GM20431 (cell line): ENCODE results near the gene FABP6.
"Not testable (repeated sequence)": the region's sequence is repeated elsewhere in the genome, so short reads cannot be mapped to it uniquely, and the experiment has no call there.

Experiments
- in situ Hi-C: fragments of 300-500 bp; cut with MseI, MboI; formaldehyde crosslinking; loops from one replicate; pipeline ENCODE4 v1.15.0; 2020; ENCODE audit warnings: low sequenced_read_pairs; ENCODE audit not compliant: unreplicated experiment

Gene FABP6, protein sequence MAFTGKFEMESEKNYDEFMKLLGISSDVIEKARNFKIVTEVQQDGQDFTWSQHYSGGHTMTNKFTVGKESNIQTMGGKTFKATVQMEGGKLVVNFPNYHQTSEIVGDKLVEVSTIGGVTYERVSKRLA

DNA sequence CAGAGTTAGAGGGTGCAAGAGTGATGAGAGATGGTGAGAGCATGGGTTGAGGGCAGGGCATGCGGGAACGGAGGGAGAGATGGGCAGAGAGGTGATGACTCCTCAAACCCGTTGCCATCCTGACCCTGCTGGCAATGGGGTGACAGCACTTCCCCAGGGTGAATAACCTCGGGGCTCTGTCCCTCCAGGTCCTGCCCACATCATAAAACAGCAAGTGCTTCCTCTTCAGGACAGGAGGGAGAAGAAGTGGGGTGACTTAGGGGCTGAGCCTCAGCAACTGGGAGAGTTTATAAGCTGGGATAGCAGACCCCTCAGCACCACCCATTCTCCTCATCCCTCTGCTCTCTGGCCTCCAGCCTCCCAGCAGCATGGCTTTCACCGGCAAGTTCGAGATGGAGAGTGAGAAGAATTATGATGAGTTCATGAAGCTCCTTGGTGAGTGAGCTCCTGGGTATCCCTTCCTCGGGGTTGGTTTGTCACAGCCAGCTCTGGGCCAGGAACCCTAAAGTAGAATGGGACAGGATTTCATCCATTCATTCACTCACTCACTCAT lies at the start of gene FABP6:
Gene FABP6, plus strand, starts transcription at position 317 of the 553 bp plus-strand sequence. Its CDS starts 52 bp downstream, at position 369.
- in situ Hi-C loops = no loop called here

DNA sequence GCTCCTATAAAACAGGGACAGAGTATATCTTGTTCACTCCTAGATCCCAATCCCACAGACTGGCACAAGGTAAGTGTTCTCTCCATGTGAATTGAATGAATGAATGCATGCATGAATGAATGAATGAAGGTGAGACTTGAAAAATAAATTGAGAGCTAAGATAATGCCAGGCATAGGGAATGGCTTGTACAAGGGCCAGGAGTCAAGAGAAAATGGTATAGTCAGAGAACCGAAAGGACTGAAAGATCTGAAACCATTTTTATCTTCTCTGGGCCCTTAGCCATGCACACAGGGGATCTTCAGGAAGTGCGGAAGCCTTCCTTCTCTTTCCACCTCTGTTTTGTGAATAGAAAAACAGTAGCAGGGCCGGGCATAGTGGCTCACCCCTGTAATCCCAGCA lies 48.4 kb upstream of the FABP6 start:
- in situ Hi-C loops = no loop called here

DNA sequence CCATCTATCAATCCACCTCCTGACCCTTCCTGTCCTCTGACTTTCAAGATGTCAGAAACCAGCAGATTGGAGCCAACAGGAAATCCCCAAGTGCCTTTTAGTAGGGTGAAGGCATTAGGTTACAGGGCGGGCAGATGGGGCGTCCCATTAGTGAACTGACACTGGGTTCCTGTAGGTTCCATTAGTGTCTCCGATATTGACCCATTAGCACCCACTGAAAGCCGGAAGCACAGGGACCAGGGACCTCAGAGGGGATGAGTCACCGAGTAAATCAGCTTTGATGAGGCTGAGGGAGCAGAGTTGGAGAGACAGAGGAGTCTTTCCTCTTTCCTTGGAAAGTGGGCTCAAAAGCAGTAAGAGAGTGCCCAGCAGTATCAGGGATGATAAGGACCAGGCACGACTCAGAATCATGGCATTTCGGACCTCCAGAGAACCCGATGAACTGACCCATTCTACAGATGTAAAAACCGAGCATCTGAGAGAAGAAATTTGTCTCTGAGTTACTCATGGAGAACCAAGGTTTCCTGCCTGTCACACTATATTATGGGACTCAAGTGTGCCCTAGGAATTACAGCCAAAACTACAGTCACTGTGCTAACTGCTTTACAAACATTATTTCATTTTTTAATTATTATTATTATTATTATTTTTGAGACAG lies 47.2 kb upstream of the FABP6 start:
- in situ Hi-C loops = no loop called here

DNA sequence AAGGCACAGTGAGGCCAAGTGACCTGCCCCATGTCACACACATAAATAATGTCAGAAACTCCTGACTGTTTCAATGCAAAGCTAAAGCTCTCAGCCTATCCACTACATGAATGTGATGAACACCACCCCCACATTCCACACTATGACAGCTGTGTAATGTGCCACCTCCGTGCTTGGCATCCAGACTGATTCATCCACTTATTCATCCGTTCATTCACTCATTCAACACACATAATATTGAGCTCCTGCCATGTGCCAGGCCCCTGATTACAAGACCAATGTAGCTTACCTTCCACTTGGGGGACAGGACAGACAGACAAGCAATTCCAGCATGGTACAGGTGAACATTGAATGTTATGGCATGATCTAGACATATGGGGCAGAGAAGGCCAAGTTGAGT lies 46.2 kb upstream of the FABP6 start:
- in situ Hi-C loops = no loop called here

DNA sequence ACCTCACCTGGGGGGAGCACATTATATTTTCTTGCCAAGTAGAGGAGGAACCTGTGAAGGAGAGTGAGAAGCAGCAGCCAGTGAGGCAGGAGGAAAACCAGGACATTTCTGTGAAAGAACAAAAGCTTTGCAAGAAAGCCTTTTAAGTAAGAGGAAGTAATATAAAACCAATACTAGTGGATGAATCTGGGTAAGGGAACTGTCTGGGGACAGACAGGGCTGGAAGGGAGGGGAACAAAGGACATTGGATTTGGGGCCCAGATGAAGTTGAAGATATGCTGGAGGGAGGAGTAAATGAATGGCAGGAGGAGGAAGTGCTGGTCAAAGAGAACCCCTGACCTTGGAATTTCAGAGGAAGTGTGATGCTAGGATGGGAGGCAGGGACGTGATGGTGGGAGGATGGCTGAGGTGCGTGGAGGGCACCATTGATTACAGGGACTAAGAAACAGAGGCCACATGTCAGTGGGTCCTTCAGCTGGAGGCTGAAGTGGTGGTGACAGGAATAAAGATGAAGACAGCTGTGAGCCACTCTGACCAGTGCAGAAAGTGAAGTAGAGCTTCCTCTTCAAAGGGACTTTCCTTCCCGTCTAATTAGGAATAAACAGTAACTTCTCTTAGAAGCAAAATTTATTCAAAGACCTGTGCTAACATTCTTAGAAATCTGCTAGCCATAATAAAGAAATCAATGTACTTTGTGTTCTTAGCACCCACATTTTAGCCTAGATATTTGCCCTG lies 43.5 kb upstream of the FABP6 start:
- in situ Hi-C loops = no loop called here

DNA sequence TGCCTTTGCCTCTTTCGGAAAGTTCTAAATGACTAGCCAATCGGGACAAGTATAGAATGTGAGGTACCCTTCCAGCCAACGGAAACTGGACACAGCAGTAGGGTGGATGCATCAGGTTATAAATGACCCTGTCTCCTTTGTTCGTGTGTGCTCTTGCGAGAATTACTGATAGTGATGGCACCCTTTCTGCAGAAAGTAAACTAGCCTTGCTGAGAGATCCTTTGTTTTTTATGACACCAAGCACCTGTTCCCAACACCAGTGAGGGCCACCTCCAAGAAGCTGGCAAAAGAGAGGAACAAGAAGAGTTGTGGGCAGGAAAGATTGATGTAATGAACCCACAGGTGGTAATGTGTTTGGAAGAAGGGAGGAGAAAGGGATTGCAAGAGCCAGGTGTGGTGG lies 42.8 kb upstream of the FABP6 start:
- in situ Hi-C loops = no loop called here

DNA sequence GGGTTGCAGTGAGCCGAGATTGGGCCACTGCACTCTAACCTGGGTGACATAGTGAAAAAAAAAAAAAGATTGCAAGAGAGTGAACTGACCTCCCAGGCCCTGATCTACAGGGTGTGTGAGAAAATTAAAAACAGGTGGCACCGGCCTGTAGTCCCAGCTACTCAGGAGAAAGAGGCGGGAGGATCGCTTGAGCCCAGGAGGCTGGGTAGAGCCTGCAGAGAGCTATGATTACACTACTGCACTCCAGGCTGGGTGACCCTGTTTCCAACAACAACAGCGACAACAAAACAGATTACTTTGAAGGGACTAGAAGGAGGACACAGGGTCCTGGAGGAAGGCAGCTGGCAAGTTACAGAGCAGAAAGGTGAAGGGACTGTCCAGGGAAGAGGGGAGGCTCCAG lies 42.2 kb upstream of the FABP6 start:
- in situ Hi-C loops = no loop called here

DNA sequence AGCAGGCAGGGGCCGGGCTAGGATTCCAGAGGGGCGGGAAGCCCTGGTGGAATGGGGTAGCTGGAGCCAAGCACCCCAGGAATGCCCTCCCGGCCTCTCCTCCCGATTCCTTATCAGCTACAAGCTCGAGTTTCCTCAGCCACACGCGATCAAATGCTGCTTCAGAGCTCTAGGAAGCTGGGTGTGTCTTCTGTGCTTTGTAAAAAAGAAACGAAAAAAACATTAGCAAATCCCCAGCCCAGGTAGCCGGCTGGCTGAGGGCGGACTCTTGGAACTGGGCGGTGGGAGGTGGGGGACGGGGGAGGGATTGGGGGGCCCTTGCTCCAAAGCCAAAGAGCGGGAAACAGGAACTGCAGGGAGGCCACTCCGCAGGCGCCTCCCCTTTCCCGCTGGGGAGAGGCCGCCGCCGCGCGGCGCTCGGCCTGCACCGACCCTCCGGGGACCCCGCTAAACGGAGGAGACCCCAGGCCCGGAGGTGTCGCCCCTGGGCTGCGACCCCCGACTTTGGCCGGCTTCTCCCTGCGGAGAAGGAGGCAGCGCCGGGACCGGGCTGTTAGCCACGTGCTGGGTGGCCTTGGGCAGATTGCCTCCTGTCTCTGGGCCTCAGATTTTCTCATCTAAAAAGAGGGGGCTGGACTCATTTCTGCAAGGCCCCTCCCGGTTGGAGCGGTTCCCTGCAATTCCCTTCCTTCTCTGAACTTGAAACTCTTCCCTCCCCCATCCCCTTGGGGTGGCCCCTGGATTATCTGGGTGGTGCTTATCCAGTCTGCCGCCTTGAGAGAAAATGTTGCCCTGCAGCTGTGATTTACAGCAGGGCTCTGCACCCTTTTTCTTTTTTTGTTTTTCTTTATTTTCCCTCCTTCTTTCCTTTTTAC lies 40.9 kb upstream of the FABP6 start:
- in situ Hi-C loops = no loop called here

DNA sequence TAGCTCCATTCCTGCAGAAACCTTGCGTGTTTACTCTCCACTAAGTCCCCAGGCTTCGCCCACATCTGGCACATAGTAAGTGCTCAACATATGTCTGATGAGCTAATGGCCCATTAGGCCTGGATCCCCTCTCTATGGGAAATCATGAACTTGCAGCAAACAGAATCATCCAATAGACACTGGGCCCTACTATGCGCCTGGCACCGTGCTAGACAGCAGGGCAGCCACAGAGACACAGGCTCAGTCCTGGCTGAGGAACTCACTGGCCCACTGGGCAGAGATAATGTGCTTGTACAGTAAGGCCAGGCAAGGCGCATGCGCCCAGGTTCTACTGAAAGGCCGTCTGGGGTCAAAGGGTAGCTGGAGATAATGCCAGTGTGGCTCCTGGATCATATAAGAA lies 36.9 kb upstream of the FABP6 start:
- in situ Hi-C loops = no loop called here

DNA sequence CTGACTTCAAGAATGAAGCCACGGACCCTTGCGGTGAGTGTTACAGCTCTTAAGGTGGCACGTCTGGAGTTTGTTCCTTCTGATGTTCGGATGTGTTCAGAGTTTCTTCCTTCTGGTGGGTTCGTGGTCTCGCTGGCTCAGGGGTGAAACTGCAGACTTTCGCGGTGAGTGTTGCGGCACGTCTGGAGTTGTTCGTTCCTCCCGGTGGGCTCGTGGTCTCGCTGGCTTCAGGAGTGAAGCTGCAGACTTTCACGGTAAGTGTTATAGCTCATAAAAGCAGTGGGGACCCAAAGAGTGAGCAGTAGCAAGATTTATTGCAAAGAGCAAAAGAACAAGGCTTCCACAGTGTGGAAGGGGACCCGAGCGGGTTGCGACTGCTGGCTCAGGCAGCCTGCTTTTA lies 36.2 kb upstream of the FABP6 start:
- in situ Hi-C loops = not testable (repeated sequence)

DNA sequence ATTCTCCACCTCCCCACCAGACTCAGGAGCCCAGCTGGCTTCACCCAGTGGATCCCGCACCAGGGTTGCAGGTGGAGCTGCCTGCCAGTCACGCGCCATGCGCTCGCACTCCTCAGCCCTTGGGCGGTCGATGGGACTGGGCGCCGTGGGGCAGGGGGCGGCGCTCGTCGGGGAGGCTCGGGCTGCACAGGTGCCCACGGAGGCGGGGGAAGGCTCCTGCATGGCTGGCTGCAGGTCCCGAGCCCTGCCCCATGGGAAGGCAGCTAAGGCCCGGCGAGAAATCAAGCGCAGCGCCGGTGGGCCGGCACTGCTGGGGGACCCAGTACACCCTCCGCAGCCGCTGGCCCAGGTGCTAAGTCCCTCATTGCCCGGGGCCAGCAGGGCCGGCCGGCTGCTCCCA lies 35.5 kb upstream of the FABP6 start:
- in situ Hi-C loops = not testable (repeated sequence)

DNA sequence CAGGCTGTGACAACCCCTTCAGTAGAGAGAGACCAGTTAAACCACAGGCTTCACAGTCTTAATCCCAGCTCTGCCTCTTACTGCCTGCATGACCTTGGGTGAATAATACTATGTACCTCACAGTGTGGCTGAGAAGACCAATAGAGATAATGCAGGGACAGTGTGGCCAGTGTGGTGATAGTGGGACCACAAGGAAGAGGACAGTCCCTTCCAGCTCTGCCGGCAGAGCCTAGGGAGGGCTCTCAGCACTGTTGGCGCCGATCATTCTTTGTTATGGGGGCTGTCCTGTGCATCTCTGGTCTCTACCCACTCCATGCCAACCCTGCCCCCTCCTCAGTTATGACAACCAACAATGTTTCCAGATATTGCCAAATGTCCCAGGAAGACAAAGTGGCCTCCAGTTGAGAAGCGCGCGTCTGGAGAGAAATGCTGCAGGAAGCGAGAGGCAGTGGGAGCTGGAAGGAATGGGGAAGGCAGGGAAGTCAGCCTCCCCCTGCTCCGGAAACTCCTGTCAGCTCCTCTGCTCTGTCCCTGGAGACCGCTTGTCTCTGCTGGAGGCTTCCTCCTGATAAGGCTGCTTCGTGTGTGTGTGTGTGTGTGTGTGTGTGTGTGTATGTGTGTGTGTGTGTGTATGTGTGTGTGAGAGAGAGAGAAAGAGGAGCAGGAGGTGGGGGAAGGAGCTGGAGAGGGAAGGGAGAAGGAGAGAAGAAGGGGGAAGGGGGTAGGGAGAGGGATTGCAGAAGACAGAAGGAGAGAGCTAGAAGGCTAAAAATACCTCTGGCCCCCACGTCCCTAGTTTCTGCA lies 31.8 kb upstream of the FABP6 start:
- in situ Hi-C loops = no loop called here

DNA sequence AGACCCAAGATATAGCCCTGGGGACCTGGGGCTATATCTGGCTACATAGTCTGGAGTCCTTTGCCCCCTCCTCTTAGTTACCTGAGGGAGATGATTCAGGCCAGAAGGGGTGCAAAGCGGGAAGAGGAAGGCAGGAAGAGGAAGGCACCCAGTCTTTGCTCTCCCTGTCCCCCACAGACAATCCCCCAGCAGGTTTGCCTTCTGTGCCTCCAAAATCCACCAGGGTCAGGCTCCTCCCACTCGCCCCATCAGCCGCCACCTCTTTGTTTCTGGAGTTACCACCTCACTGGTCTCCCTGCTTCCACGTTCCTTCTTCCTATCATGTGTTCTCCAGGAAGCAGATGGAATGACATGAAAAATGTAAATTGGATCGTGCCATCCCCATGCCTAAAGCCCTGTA lies 31.2 kb upstream of the FABP6 start:
- in situ Hi-C loops = no loop called here

DNA sequence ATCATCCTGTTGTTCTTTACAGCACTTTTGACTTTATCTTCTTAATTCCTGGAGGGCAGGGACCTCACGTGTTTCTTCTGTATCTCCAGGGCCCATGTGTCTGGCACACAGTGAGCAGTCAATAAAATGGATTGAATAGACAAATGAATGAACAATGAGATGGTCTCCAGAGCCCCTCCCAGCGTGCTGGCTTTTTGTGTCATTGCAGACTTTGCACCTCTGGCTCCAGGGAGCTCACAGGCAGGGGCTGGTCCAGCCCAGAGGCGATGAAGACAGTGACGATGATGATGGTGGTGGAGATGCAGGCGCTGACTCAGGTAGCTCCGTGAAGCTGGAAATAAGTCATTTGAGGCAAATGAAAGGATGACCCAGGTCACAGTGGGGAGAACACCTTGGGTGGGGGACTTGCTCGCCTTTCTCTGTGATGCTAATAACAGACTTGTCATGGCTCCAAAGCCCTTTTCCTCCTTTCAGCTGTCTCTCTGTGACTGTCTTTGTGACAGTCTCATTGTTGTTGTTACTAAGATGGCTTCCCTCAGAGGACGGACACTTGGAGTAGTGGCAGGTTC lies 30.4 kb upstream of the FABP6 start:
- in situ Hi-C loops = no loop called here

DNA sequence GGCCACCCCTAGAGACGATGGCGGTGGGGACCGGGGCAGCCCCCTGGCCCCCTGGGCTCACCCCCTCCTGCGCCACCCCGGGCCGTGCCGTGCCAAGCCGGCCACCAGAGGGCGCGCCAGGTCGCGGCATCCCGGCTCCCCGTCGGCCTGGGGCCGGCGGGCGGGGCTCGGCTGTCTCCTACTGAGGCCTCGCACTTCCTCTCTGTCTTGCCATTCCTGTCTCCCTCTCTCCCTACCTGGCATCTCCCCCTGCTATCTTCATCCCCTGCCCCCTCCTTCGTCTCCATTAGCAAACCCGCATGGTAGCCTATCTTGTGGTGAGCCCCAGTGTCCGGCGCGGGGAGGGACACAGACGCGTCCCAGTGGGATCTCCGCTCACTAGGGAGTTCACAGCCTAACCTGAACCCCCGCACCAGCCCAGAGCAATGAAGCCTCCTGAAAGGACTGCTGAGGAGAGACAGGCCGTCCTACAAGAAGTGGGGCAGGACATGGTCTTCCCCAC lies 29.8 kb upstream of the FABP6 start:
- in situ Hi-C loops = no loop called here

DNA sequence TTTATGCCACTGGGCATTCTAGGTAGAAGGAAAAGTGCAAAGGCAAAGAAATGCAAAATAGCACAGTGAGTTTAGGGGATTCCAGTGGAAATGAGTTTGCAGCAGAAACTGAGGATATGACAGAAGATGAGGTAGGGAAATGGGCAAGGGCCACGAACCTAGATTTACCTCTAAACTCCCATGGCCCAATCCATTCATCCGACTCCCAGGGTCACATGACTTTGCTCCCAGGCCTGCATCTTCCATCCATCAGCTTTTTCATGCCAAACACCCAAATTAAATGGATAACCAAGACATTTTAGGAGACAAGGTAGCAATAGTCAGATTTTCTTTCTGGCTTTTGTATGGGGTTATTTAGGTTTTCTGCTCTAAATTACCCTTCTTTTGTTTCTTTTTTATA lies 22.2 kb upstream of the FABP6 start:
- in situ Hi-C loops = loop anchor here (10.0 kb wide), 1 partner anchor 138 kb away; no protein-coding TSS in a partner anchor

DNA sequence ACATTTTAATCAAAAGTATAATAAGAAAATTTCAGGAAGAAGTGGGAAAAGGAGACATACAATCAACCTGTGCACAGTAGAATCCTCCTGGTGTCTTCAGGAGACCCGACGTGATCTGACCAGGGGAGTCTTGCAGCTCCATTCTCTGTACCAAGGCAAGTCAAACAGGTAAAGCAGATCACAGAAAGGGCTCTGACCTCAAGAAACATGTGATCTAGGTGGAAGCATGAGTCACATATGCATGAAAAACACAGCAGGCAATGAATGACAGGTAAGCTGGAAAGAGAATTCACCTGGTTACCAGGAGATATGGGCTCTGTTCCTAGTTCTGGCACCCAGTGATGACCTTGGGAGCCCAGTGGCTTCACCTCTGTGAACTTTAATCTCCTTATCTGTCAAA lies 19.4 kb upstream of the FABP6 start:
- in situ Hi-C loops = loop anchor here (10.0 kb wide), 1 partner anchor 135 kb away; no protein-coding TSS in a partner anchor

DNA sequence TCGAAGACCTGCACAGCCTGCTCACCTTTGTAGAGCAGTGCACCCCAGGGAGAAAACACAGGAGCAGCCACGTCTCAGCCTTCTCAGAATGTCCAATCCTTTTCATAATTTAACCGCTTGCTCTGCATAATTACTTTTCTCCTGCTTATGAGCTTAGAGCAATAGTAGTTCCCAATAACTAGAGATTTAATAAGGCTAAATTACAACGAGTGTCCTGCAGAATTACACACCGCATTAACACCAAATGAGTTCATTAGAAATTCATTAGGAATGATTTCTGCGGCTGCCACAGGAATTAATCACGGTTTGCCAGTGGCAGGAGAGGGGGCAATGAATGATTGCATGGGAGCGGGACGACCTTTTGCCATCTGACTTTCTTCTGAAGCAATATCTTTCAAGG lies 18.7 kb upstream of the FABP6 start:
- in situ Hi-C loops = no loop called here

DNA sequence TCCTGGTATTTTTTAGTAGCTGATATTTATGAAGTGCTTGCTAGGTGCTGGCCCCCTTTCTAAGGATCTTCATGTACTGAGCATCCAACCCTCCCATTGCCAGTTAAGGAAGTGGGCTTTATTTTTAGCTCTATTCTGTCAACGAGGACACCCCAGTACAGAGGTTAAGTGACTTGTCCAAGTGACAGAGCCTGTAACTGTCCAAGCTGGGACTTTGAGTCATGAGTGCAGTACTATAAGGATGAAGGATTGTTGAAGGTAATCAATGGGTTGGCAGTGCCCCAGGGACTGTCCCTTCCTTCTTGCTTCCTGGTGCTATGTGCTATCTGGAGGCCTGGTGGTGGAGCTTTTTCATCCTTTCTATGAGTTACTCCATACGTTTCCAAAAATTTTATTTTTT lies 18.0 kb upstream of the FABP6 start:
- in situ Hi-C loops = no loop called here
